HCT116 (cell line): ENCODE data around the gene COG1. TPM values are rescaled to one million over a fixed set of nuclear protein-coding genes. Genes with fewer than 3 reads are reported as not detected.
"Not testable (repeated sequence)": the region's sequence is repeated elsewhere in the genome, so short reads cannot be mapped to it uniquely, and the experiment has no call there.

Experiments
- ATAC-seq: fragments of 200-7000 bp; cut with Tn5 transposase; 2 replicates; pipeline ENCODE4 v1.9.1; 2020; ENCODE audit warnings: mild to moderate bottlenecking, moderate library complexity
- BruUV-seq: library from RNA; stranded (reverse); fragments of 400-500 nt; replicated peaks from 2 replicates; lab custom pipeline; 2021; lab: Mats Ljungman, UMichigan
- CTCF ChIA-PET: fragments of 300-600 bp; sonication (Branson Sonifier 250); formaldehyde crosslinking; loops from one replicate; lab custom pipeline; 2021; ENCODE audit warnings: antibody characterized with exemption; lab: Charles Lee
- POLR2A ChIA-PET: fragments of 300-600, 350-600 bp; sonication (Branson Sonifier 250); formaldehyde crosslinking; loops from one replicate; lab custom pipeline; 2021; ENCODE audit warnings: antibody characterized with exemption; lab: Charles Lee
- RAD21 ChIA-PET, 2 experiments: fragments of 300-600 bp; sonication (Branson Sonifier 250); formaldehyde crosslinking; loops; one replicate each; lab custom pipeline; 2023; ENCODE audit warnings: low total read pairs in 2 of 2; ENCODE audit not compliant: uncharacterized antibody in 2 of 2, unreplicated experiment in 2 of 2, low non-redundant PET in 1 of 2; lab: Charles Lee
- DNase-seq: peaks from one replicate; pipeline ENCODE4 v3.0.0-alpha.2; 2010; ENCODE audit warnings: low read depth, low spot score
- H2AFZ ChIP-seq: fragments of 200-600 bp; shearing (Covaris generic), sonication (generic); 2 replicates; pipeline ENCODE4 v1.6.1; 2017; ENCODE audit warnings: low read depth, mixed run types, mixed read lengths, antibody characterized with exemption, low read length; ENCODE audit not compliant: poor library complexity, severe bottlenecking
- H3K27ac ChIP-seq: 2 replicates; pipeline ENCODE4 v1.5.1; 2012; ENCODE audit warnings: low read depth, low read length
- H3K27me3 ChIP-seq: fragments of 200-600 bp; sonication (generic); 2 replicates; pipeline ENCODE4 v1.6.1; 2016; ENCODE audit warnings: mixed run types, low read length, mixed read lengths; ENCODE audit not compliant: insufficient read depth
- H3K36me3 ChIP-seq, 2 experiments: fragments of 200-500 bp in 1 of 2; fragments of 200-600 bp in 1 of 2; sonication (Bioruptor generic) in 1 of 2; sonication (generic) in 1 of 2; 2 replicates each; pipeline versions ENCODE4 v1.5.1 to v1.6.1; 2014 to 2016; ENCODE audit warnings: low read length in 2 of 2, inconsistent platforms in 1 of 2, mixed read lengths in 1 of 2, mixed run types in 1 of 2; ENCODE audit not compliant: insufficient read depth in 2 of 2, control insufficient read depth in 1 of 2
- H3K4me1 ChIP-seq, 2 experiments: fragments of 200-600 bp in 1 of 2; sonication (generic) in 1 of 2; 2 replicates each; pipeline versions ENCODE4 v1.5.1 to v1.6.1; 2012 to 2017; ENCODE audit warnings: low read length in 2 of 2, inconsistent platforms in 1 of 2, mild to moderate bottlenecking in 1 of 2, mixed read lengths in 1 of 2, mixed run types in 1 of 2, moderate library complexity in 1 of 2; ENCODE audit not compliant: insufficient read depth in 2 of 2, control insufficient read depth in 1 of 2
- H3K4me2 ChIP-seq: fragments of 200-600 bp; sonication (generic); 2 replicates; pipeline ENCODE4 v1.6.1; 2017; ENCODE audit warnings: mixed run types, low read length, mixed read lengths
- H3K4me3 ChIP-seq, 2 experiments: fragments of 200-600 bp in 1 of 2; sonication (generic) in 1 of 2; replicated peaks in 1 of 2; 2 replicates each; pipeline ENCODE4 v1.5.1; 2011 to 2016; ENCODE audit warnings: low read length in 2 of 2, control low read depth in 1 of 2, low read depth in 1 of 2, mild to moderate bottlenecking in 1 of 2, mixed read lengths in 1 of 2, mixed run types in 1 of 2
- H3K79me2 ChIP-seq: fragments of 200-600 bp; sonication (generic); 2 replicates; pipeline ENCODE4 v1.6.1; 2017; ENCODE audit warnings: mild to moderate bottlenecking, mixed run types, low read length, moderate library complexity, mixed read lengths; ENCODE audit not compliant: insufficient read depth
- H3K9ac ChIP-seq: fragments of 200-600 bp; sonication (generic); 2 replicates; pipeline ENCODE4 v1.6.1; 2016; ENCODE audit warnings: low read length, mixed read lengths
- H3K9me2 ChIP-seq: fragments of 200-600 bp; sonication (generic), shearing (Covaris generic); 2 replicates; pipeline ENCODE4 v1.6.1; 2017; ENCODE audit warnings: mixed run types, mild to moderate bottlenecking, moderate library complexity; ENCODE audit not compliant: insufficient read depth
- H3K9me3 ChIP-seq, 2 experiments: fragments of 200-500 bp in 1 of 2; fragments of 200-600 bp in 1 of 2; sonication (Bioruptor generic) in 1 of 2; sonication (generic) in 1 of 2; 2 replicates each; pipeline ENCODE4 v1.6.1; 2014 to 2017; ENCODE audit warnings: low read length in 2 of 2, mixed read lengths in 2 of 2, inconsistent platforms in 1 of 2, low read depth in 1 of 2, mild to moderate bottlenecking in 1 of 2, mixed run types in 1 of 2, moderate library complexity in 1 of 2; ENCODE audit not compliant: control insufficient read depth in 1 of 2, insufficient read depth in 1 of 2
- H4K20me1 ChIP-seq: fragments of 200-600 bp; sonication (generic), shearing (Covaris generic); 2 replicates; pipeline ENCODE4 v1.6.1; 2017; ENCODE audit warnings: mixed run types, mild to moderate bottlenecking, moderate library complexity; ENCODE audit not compliant: insufficient read depth
- CBX3 ChIP-seq: IDR thresholded peaks from 2 replicates; pipeline ENCODE4 v1.6.1; 2012; ENCODE audit warnings: low read depth
- EGR1 ChIP-seq: IDR thresholded peaks from 2 replicates; pipeline ENCODE4 v1.6.1; 2012; ENCODE audit warnings: low read depth
- ELF1 ChIP-seq: IDR thresholded peaks from 2 replicates; pipeline ENCODE4 v1.6.1; 2012; ENCODE audit warnings: low read depth, borderline replicate concordance
- EZH2 ChIP-seq: fragments of 200-600 bp; sonication (generic); IDR thresholded peaks from 2 replicates; pipeline ENCODE4 v1.6.1; 2017; ENCODE audit warnings: antibody characterized with exemption, mixed run types
- FOSL1 ChIP-seq: IDR thresholded peaks from 2 replicates; pipeline ENCODE4 v1.6.1; 2012; ENCODE audit warnings: low read depth
- JUND ChIP-seq: IDR thresholded peaks from 2 replicates; pipeline ENCODE4 v1.6.1; 2012
- MAX ChIP-seq: IDR thresholded peaks from 2 replicates; pipeline ENCODE4 v1.6.1; 2012
- POLR2AphosphoS5 ChIP-seq: IDR thresholded peaks from 2 replicates; pipeline ENCODE4 v1.6.1; 2011; ENCODE audit warnings: mild to moderate bottlenecking, low read depth, low read length, moderate library complexity
- RAD21 ChIP-seq: IDR thresholded peaks from 2 replicates; pipeline ENCODE4 v1.6.1; 2012; ENCODE audit warnings: low read depth, mild to moderate bottlenecking
- REST ChIP-seq: IDR thresholded peaks from 2 replicates; pipeline ENCODE4 v1.6.1; 2012; ENCODE audit warnings: low read depth
- SIN3A ChIP-seq: IDR thresholded peaks from 2 replicates; pipeline ENCODE4 v1.6.1; 2012; ENCODE audit warnings: low read depth
- SP1 ChIP-seq: IDR thresholded peaks from 2 replicates; pipeline ENCODE4 v1.6.1; 2012; ENCODE audit warnings: low read depth
- TCF7L2 ChIP-seq: IDR thresholded peaks from 2 replicates; pipeline ENCODE4 v1.7.0; 2011; ENCODE audit warnings: borderline replicate concordance, inconsistent platforms; ENCODE audit not compliant: insufficient read depth, insufficient read length; ENCODE audit errors: extremely low read depth
- YY1 ChIP-seq: IDR thresholded peaks from 2 replicates; pipeline ENCODE4 v1.6.1; 2011; ENCODE audit warnings: low read length, low read depth, moderate library complexity, mild to moderate bottlenecking; ENCODE audit not compliant: insufficient replicate concordance; ENCODE audit errors: extremely low read depth
- ZFX ChIP-seq: fragments of 450-650 bp; IDR thresholded peaks from 2 replicates; pipeline ENCODE4 v1.6.1; 2017
- ZNF274 ChIP-seq: fragments of 200-500 bp; sonication (Bioruptor generic); IDR thresholded peaks from 2 replicates; pipeline ENCODE4 v1.6.1; 2014; ENCODE audit warnings: mild to moderate bottlenecking, low read depth, low read length, inconsistent platforms
- intact Hi-C: fragments of 100-400 bp; cut with micrococcal nuclease; formaldehyde crosslinking; loops from 2 replicates; pipeline ENCODE4 v1.10.0; 2022
- total RNA-seq: library from RNA; stranded (reverse); gene quantifications from one replicate; pipeline ENCODE4 v1.2.1, GENCODE V29; 2021; ENCODE audit not compliant: unreplicated experiment

Gene COG1
- total RNA-seq, 1 experiment from 2014 or later: 44.6 TPM

- 0 out of 2 replicates have a peak, but pooled peaks have one; percentile 23 for TF ChIP-seq CBX3
Observed at GRCh38 chr17:73192894-73193701, at the start of gene COG1 (continued).

- H3K9me3 ChIP-seq, H3K79me2 ChIP-seq, H3K27ac ChIP-seq, H3K4me3 ChIP-seq, RAD21 ChIA-PET, CTCF ChIA-PET, H3K36me3 ChIP-seq, BruUV-seq, H4K20me1 ChIP-seq, H3K4me2 ChIP-seq, ATAC-seq, H3K4me1 ChIP-seq, H3K27me3 ChIP-seq, H3K9ac ChIP-seq, DNase-seq, intact Hi-C loops, POLR2A ChIA-PET, H3K9me2 ChIP-seq, H2AFZ ChIP-seq: not testable (repeated sequence)
Observed at GRCh38 chr17:73144209-73144608, 48.6 kb upstream of the COG1 start.

GRCh38 chr17:73145641-73146040 lies 47.2 kb upstream of the COG1 start:
- Histone ChIP-seq H3K79me2 (no peaks in the 10 kb centered on the region), H3K27ac (no peak overlapping the region), H4K20me1 (no peaks in the 10 kb centered on the region), H3K4me1 (no peaks in the 10 kb centered on the region), H2AFZ (no peak overlapping the region), H3K4me2 (no peak overlapping the region), H3K9me2 (no peaks in the 10 kb centered on the region), H3K4me3 (no peak overlapping the region), H3K9me3 (no peaks in the 10 kb centered on the region), H3K27me3 (no peaks in the 10 kb centered on the region), H3K36me3 (no peaks in the 10 kb centered on the region), H3K9ac (no peak overlapping the region)
- no TSS peak for BruUV-seq
- POLR2A ChIA-PET: no interaction called here
- DNase-seq (no peak), ATAC-seq (no peak)
- intact Hi-C loops: no loop called here
- CTCF ChIA-PET: no interaction called here
- TF ChIP-seq SP1 (no peak), ZFX (no peak), EZH2 (no peak), EGR1 (no peak), JUND (no peak), ZNF274 (no peak), MAX (no peak), RAD21 (no peak), YY1 (no peak), ELF1 (no peak), CBX3 (no peak), SIN3A (no peak), REST (no peak), FOSL1 (no peak), TCF7L2 (no peak), POLR2AphosphoS5 (no peak)
- RAD21 ChIA-PET: no interaction called here
